ENCODE data around the gene TMEM212. TPM values are rescaled to one million over a fixed set of nuclear protein-coding genes. Genes with fewer than 3 reads are reported as not detected.

Gene TMEM212
- polyA plus RNA-seq, 1 experiment = not detected

DNA sequence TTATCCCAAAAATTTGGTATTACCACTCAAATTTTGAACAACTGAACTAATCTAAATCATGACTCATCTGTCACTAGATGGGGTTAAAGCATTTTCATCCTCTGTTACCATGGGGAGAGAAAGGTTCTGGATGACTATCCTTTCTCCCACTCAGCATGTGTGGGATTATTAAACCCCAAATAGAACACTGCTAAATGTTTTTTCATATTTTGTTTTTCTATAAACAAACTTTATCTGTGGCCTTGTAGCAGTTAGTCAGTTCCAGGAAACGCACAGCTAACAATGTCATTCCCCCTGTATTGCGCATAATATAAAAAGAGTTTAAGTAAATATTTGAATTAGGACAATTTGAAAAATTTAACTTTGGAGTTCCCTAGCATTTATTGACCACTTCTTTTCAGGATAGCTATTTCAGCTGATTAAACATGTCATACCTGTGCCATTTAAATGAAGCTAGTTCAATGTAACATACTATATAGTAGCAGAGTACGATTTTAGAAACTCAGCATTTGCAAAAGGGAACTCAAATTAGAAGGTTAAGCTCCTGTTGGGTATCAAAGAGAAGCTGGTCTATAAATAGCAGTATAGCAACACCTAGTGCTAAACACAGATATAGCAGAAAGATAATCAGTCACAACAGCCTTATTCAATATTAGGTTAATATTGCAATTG lies 9.2 kb upstream of the TMEM212 start:
- no peak overlapping the region for H3K4me3 ChIP-seq (ENCODE audit: low read depth, low read length)
- TF ChIP-seq, protein P1, sequence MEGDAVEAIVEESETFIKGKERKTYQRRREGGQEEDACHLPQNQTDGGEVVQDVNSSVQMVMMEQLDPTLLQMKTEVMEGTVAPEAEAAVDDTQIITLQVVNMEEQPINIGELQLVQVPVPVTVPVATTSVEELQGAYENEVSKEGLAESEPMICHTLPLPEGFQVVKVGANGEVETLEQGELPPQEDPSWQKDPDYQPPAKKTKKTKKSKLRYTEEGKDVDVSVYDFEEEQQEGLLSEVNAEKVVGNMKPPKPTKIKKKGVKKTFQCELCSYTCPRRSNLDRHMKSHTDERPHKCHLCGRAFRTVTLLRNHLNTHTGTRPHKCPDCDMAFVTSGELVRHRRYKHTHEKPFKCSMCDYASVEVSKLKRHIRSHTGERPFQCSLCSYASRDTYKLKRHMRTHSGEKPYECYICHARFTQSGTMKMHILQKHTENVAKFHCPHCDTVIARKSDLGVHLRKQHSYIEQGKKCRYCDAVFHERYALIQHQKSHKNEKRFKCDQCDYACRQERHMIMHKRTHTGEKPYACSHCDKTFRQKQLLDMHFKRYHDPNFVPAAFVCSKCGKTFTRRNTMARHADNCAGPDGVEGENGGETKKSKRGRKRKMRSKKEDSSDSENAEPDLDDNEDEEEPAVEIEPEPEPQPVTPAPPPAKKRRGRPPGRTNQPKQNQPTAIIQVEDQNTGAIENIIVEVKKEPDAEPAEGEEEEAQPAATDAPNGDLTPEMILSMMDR (IDR thresholded peaks at IDR 0.05; ENCODE audit: low read depth, low read length) = peak; percentile 50
- H3K27me3 ChIP-seq (ENCODE audit: control insufficient read depth, insufficient read depth, low read length) = no peaks in the 10 kb centered on the region
- no peak for DNase-seq (ENCODE audit: low read depth, low spot score)
- POLR2A ChIA-PET = interaction anchor here (0.7 to 0.9 kb wide), 2 partner anchors 28 to 205 kb away, joined by 3 read pairs; partner anchors contain the start of gene FNDC3B
- H3K27ac ChIP-seq (ENCODE audit: low read depth, low read length) = no peak overlapping the region
- CTCF ChIA-PET = interaction anchor here (0.6 to 3.2 kb wide), 3 partner anchors 62 to 187 kb away, joined by 7 to 16 read pairs (median 15); no protein-coding TSS in a partner anchor
- no peaks in the 10 kb centered on the region for H3K9me3 ChIP-seq (ENCODE audit: control insufficient read depth, insufficient read depth, low read length)

DNA sequence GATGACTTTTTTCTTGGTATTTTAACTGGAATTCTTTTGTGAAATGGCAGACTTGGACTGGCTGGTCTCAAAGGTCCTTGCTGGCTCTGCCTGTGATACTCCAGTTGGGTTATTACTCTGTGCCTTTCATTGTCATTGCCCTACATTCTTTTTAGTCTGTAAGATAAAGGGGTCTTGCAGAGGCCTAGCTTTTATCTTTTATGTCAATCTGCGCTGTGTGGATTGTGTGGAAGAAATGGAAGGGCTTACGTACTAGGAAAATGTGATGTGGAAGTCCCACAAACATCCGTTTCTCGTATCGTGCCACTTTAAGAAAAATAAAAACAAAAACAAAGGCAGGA lies 8.7 kb upstream of the TMEM212 start:
- POLR2A ChIA-PET = interaction anchor here (0.7 to 0.9 kb wide), 2 partner anchors 27 to 205 kb away, joined by 3 read pairs; partner anchors contain the start of gene FNDC3B
- Histone ChIP-seq H3K9me3 (ENCODE audit: control insufficient read depth, insufficient read depth, low read length) (no peaks in the 10 kb centered on the region), H3K27me3 (ENCODE audit: control insufficient read depth, insufficient read depth, low read length) (no peaks in the 10 kb centered on the region), H3K4me3 (ENCODE audit: low read depth, low read length) (no peak overlapping the region), H3K27ac (ENCODE audit: low read depth, low read length) (no peak overlapping the region)
- CTCF ChIA-PET = interaction anchor here (0.6 to 3.2 kb wide), 3 partner anchors 63 to 188 kb away, joined by 7 to 16 read pairs (median 15); no protein-coding TSS in a partner anchor
- TF ChIP-seq, protein P1 (IDR thresholded peaks at IDR 0.05; ENCODE audit: low read depth, low read length) = no peak
- DNase-seq (ENCODE audit: low read depth, low spot score) = no peak

DNA sequence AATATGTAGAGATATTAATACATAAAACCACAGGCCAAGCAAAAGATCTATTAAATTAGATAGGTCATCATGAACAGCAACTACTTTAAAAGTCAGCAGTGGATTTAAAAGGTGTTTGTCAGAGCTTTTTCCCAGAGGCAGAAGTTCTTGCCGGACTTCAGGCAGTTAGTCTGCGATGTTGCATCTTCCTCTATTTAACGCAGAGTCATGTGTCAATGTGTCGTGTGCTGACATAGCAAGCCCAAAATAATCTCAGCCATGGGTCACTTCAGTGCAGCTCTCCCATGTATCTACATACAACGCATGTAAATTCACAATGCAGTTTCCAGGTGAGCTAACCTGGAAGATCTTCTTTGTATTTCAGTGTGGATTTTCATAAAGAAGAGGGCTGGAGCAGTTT lies 8.0 kb upstream of the TMEM212 start:
- POLR2A ChIA-PET = no interaction called here
- Histone ChIP-seq H3K9me3 (ENCODE audit: control insufficient read depth, insufficient read depth, low read length) (no peaks in the 10 kb centered on the region), H3K27me3 (ENCODE audit: control insufficient read depth, insufficient read depth, low read length) (no peaks in the 10 kb centered on the region), H3K4me3 (ENCODE audit: low read depth, low read length) (no peak overlapping the region), H3K27ac (ENCODE audit: low read depth, low read length) (no peak overlapping the region)
- CTCF ChIA-PET = interaction anchor here (0.7 to 3.2 kb wide), 2 partner anchors 63 to 188 kb away, joined by 3 to 15 read pairs; no protein-coding TSS in a partner anchor
- TF ChIP-seq, protein P1 (IDR thresholded peaks at IDR 0.05; ENCODE audit: low read depth, low read length) = no peak
- DNase-seq (ENCODE audit: low read depth, low spot score) = no peak

DNA sequence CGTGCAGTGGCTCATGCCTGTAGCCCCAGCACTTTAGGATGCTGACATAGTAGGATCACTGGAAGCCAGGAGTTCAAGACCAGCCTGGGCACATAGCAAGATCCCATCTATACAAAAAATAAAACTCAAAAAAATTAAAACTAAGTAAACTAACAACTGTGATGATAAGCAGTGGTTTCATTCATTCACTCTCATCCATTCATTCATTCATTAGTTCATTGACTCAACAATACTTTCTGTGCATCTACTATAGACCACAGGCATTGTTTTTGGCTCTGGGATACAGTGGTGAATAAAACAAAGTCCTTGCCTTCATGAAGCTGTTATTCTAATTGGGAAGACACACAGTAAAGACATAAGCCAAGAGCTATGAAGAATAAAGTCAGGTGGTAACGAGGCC lies 7.5 kb upstream of the TMEM212 start:
- CTCF ChIA-PET = interaction anchor here (0.7 to 3.2 kb wide), 3 partner anchors 64 to 189 kb away, joined by 3 to 15 read pairs (median 3); no protein-coding TSS in a partner anchor
- POLR2A ChIA-PET = no interaction called here
- TF ChIP-seq, protein P1 (IDR thresholded peaks at IDR 0.05; ENCODE audit: low read depth, low read length) = no peak
- Histone ChIP-seq H3K27ac (ENCODE audit: low read depth, low read length) (no peak overlapping the region), H3K4me3 (ENCODE audit: low read depth, low read length) (no peak overlapping the region), H3K9me3 (ENCODE audit: control insufficient read depth, insufficient read depth, low read length) (no peaks in the 10 kb centered on the region), H3K27me3 (ENCODE audit: control insufficient read depth, insufficient read depth, low read length) (no peaks in the 10 kb centered on the region)
- no peak for DNase-seq (ENCODE audit: low read depth, low spot score)

DNA sequence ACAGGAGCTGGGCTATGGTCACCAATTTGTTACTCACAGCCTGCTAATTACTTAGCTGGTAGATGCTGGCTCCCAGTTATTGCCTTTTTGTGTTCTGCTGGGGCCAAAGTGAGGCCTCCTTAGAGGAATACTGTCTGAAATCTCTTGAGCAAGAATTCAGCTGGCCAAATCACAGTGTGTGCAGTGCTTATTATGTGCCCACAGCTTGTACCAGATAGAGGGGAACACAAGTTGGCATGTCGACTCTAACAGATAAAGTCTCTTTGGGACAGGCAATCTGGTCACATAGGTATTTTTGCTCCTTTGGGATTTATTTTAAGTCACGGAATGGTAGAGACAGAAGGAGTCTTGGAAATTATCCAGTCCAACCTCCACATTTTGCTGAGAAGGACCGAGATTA lies 6.3 kb upstream of the TMEM212 start:
- Histone ChIP-seq H3K27ac (ENCODE audit: low read depth, low read length) (no peak overlapping the region), H3K9me3 (ENCODE audit: control insufficient read depth, insufficient read depth, low read length) (no peaks in the 10 kb centered on the region), H3K4me3 (ENCODE audit: low read depth, low read length) (no peak overlapping the region), H3K27me3 (ENCODE audit: control insufficient read depth, insufficient read depth, low read length) (no peaks in the 10 kb centered on the region)
- ChIA-PET POLR2A (no interaction called here), CTCF (interaction anchor here (0.7 kb wide), 1 partner anchor 303 kb away, joined by 3 read pairs; no protein-coding TSS in a partner anchor)
- DNase-seq (ENCODE audit: low read depth, low spot score) = no peak
- TF ChIP-seq, protein P1 (IDR thresholded peaks at IDR 0.05; ENCODE audit: low read depth, low read length) = no peak
